Gastroesophageal sphincter (tissue), 4 donors: Measurements from ENCODE around the gene TRABD2B. TPM values are rescaled to one million over a fixed set of nuclear protein-coding genes. Genes with fewer than 3 reads are reported as not detected.

Source experiments
- ATAC-seq: fragments of 150-250 bp; one replicate; pipeline ENCODE4 v1.9.1; 2016; ENCODE audit warnings: mild to moderate bottlenecking, moderate library complexity
- H3K27ac ChIP-seq, 4 donors: fragments of 200-600 bp; sonication (generic) in 3 of 4; 1 replicate in 3 of 4; 2 replicates in 1 of 4; pipeline ENCODE4 v1.5.1; 2016 to 2019
- H3K27me3 ChIP-seq: fragments of 200-600 bp; sonication (generic); one replicate; pipeline ENCODE4 v1.5.1; 2019
- H3K36me3 ChIP-seq, 2 donors: fragments of 200-600 bp; sonication (generic); one replicate each; pipeline ENCODE4 v1.5.1; 2019; ENCODE audit warnings: control low read depth in 1 of 2
- H3K4me1 ChIP-seq, 3 donors: fragments of 200-600 bp; sonication (generic); 1 replicate in 2 of 3; 2 replicates in 1 of 3; pipeline ENCODE4 v1.5.1; 2016 to 2019; ENCODE audit warnings: control low read depth in 2 of 3
- H3K4me3 ChIP-seq, 2 donors: fragments of 200-600 bp; sonication (generic); one replicate each; pipeline ENCODE4 v1.5.1; 2019; ENCODE audit warnings: mild to moderate bottlenecking in 1 of 2, moderate library complexity in 1 of 2
- H3K9me3 ChIP-seq, 3 donors: fragments of 200-600 bp; sonication (generic); one replicate each; pipeline ENCODE4 v1.5.1; 2017 to 2019; ENCODE audit warnings: control low read depth in 2 of 3
- EP300 ChIP-seq: sonication (generic); formaldehyde crosslinking; IDR thresholded peaks from one replicate; pipeline ENCODE4 v1.6.1; 2017; ENCODE audit warnings: antibody characterized with exemption, mild to moderate bottlenecking
- POLR2A ChIP-seq, 2 donors: fragments of 450-650 bp; IDR thresholded peaks; one replicate each; pipeline ENCODE4 v1.6.1; 2017; ENCODE audit warnings: antibody characterized with exemption in 2 of 2, mild to moderate bottlenecking in 2 of 2, moderate library complexity in 1 of 2
- POLR2AphosphoS5 ChIP-seq: sonication (generic); formaldehyde crosslinking; IDR thresholded peaks from one replicate; pipeline ENCODE4 v1.6.1; 2017; ENCODE audit warnings: antibody characterized with exemption
- WGBS, 2 donors: methylation state at CpG; one replicate each; pipeline ENCODE4 v1.1.5; 2018; ENCODE audit warnings: low coverage in 1 of 2; 5-methylcytosine and 5-hydroxymethylcytosine counted together
- total RNA-seq, 4 donors: library from RNA; depleted of rRNA; stranded (reverse); fragments of >200 nt; gene quantifications; one replicate each; pipeline ENCODE4 v1.1.0, GENCODE V29; 2016
- TF ChIP-seq, protein P1 (sequence below), 4 experiments: fragments of 200-600 bp in 2 of 4; fragments of 450-650 bp in 2 of 4; sonication (generic) in 1 of 4; IDR thresholded peaks; one replicate each; pipeline ENCODE4 v1.5.1; 2017 to 2019; ENCODE audit warnings: antibody characterized with exemption in 4 of 4, mild to moderate bottlenecking in 2 of 4, moderate library complexity in 2 of 4

The TRABD2B gene
- total RNA-seq, 4 donors from 2014 or later: 2.6 to 6.5 (median 3.4) TPM

DNA sequence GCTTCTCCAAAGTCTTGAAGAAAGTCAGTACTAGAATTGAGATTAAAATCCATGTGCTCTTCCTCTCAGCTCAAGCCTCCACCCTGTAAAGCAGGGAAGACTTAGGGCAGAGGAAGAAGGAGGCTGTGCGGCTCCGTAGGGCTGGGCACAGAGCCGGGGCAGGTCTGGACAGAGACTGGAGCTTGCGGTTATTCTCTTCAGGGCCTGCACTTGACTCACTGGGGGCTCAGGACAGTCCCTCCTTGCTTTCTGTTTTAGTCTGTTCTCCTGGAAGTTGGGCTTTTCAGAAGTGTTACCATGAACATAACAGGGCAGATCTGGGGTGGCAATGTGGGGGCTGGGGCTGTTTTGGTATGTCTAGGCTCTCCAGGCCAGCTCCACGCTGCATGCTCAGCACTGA is 21.6 kb upstream of the TRABD2B start:
- H3K27ac ChIP-seq: peak overlapping the region in 3 of 4 donors; percentile 43 to 54 (median 47)
- no peaks in the 10 kb centered on the region for H3K9me3 ChIP-seq
- TF ChIP-seq POLR2A (IDR thresholded peaks at IDR 0.05) (no peak), EP300 (no peak), POLR2AphosphoS5 (no peak)
- TF ChIP-seq, protein P1, sequence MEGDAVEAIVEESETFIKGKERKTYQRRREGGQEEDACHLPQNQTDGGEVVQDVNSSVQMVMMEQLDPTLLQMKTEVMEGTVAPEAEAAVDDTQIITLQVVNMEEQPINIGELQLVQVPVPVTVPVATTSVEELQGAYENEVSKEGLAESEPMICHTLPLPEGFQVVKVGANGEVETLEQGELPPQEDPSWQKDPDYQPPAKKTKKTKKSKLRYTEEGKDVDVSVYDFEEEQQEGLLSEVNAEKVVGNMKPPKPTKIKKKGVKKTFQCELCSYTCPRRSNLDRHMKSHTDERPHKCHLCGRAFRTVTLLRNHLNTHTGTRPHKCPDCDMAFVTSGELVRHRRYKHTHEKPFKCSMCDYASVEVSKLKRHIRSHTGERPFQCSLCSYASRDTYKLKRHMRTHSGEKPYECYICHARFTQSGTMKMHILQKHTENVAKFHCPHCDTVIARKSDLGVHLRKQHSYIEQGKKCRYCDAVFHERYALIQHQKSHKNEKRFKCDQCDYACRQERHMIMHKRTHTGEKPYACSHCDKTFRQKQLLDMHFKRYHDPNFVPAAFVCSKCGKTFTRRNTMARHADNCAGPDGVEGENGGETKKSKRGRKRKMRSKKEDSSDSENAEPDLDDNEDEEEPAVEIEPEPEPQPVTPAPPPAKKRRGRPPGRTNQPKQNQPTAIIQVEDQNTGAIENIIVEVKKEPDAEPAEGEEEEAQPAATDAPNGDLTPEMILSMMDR (IDR thresholded peaks at IDR 0.05): no peak
- H3K36me3 ChIP-seq: no peaks in the 10 kb centered on the region
- WGBS, 2 donors: 83 to 88% methylated on average over 3 to 4 of the region's 5 CpGs
- no peaks in the 10 kb centered on the region for H3K27me3 ChIP-seq
- peaks cover 0 to 18% (median 5%) of the 10 kb centered on the region in 3 donors for H3K4me1 ChIP-seq
- no peak for ATAC-seq
- no peak overlapping the region for H3K4me3 ChIP-seq

DNA sequence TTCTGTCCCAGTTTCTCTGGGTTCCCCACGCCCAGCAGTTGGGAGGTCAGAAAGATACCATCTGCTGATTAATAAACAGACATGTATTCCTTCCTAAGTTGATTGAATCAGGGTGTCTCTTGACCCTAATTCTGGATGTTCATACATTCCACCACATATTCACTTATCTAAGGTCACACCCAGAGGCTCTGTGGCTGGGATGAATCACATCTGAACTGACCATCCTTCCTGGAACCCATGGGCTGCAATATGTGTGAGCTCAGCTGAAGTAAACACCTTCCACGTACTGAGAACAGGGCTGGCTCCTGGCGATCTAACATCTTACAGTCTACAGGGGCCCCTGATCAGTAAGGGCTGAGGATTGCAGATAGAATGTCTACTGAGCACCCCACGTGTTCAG is 20.5 kb upstream of the TRABD2B start:
- 38 to 64% methylated on average over 2 to 3 of the region's 4 CpGs for WGBS, 2 donors
- H3K9me3 ChIP-seq: no peaks in the 10 kb centered on the region
- no peaks in the 10 kb centered on the region for H3K27me3 ChIP-seq
- peak; percentile 50 for TF ChIP-seq POLR2AphosphoS5
- TF ChIP-seq, protein P1 (IDR thresholded peaks at IDR 0.05): no peak
- peaks cover 0 to 18% (median 5%) of the 10 kb centered on the region in 3 donors for H3K4me1 ChIP-seq
- H3K36me3 ChIP-seq: no peaks in the 10 kb centered on the region
- ATAC-seq: peak; percentile 83
- H3K27ac ChIP-seq: peak overlapping the region in 3 of 4 donors; percentile 43 to 54 (median 47)
- H3K4me3 ChIP-seq: no peak overlapping the region

GRCh38 chr1:48016515-48016914 is 19.3 kb upstream of the TRABD2B start:
- Histone ChIP-seq H3K9me3 (no peaks in the 10 kb centered on the region), H3K27ac (peak overlapping the region in 2 of 4 donors; percentile 20 to 35), H3K27me3 (no peaks in the 10 kb centered on the region), H3K4me3 (no peak overlapping the region), H3K4me1 (peaks cover 0 to 18% (median 5%) of the 10 kb centered on the region in 3 donors), H3K36me3 (no peaks in the 10 kb centered on the region)
- TF ChIP-seq, protein P1 (IDR thresholded peaks at IDR 0.05): no peak
- TF ChIP-seq POLR2AphosphoS5 (no peak), EP300 (no peak), POLR2A (IDR thresholded peaks at IDR 0.05) (no peak)
- 69 to 70% methylated on average over 6 of the region's 7 CpGs for WGBS, 2 donors
- no peak for ATAC-seq

GRCh38 chr1:48013270-48013669 is 16.1 kb upstream of the TRABD2B start:
- no peaks in the 10 kb centered on the region for H3K4me1 ChIP-seq
- H3K9me3 ChIP-seq: no peaks in the 10 kb centered on the region
- TF ChIP-seq POLR2AphosphoS5: no peak
- TF ChIP-seq, protein P1 (IDR thresholded peaks at IDR 0.05): no peak
- TF ChIP-seq POLR2A (IDR thresholded peaks at IDR 0.05): no peak
- no peak for TF ChIP-seq EP300
- H3K27me3 ChIP-seq: no peaks in the 10 kb centered on the region
- no peak overlapping the region for H3K27ac ChIP-seq
- H3K4me3 ChIP-seq: no peak overlapping the region
- H3K36me3 ChIP-seq: no peaks in the 10 kb centered on the region
- no peak for ATAC-seq

DNA sequence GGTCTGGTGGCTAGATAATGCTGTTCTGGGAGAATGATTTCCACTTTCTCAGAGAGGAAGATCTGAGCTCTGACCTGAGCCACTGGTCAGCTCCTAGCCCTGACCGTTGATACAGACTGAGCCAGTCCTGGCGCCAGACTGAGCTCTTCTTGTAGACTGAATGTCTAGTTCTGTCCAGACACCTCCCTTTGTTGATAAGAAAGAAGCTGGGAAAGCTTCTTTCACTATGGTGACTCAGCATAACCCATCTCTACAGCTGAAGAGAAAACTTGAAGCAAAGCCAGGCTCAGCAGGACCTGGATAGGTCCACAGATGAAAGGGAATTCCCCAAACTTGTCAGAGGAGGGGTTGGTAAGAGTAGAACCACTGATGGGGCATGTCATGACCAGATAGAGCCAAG is 9.9 kb upstream of the TRABD2B start:
- Histone ChIP-seq H3K9me3 (no peaks in the 10 kb centered on the region), H3K4me3 (no peak overlapping the region), H3K27me3 (no peaks in the 10 kb centered on the region), H3K36me3 (no peaks in the 10 kb centered on the region), H3K27ac (no peak overlapping the region), H3K4me1 (peaks cover 0 to 3% (median 0%) of the 10 kb centered on the region in 3 donors)
- no peak for ATAC-seq
- TF ChIP-seq POLR2AphosphoS5: no peak
- no peak for TF ChIP-seq EP300
- 60 to 100% methylated on average over 1 of the region's 2 CpGs for WGBS, 2 donors
